ENCODE data around the gene UVSSA.
A peak's percentile ranks its signal among the peaks of the same experiment; 100 is the strongest.

GRCh38 chr4:1310796-1311631, 36.0 kb upstream of the UVSSA start:
- TF ChIP-seq CTCF (IDR thresholded peaks at IDR 0.05) (no peak), POLR2AphosphoS5 (IDR thresholded peaks at IDR 0.05) (peak in 1 of 3 donors; percentile 9)

Measured in breast epithelium (tissue), 3 donors.